PC-3 (cell line): ENCODE data around the gene SETD1A. TPM values are rescaled to one million over a fixed set of nuclear protein-coding genes. Genes with fewer than 3 reads are reported as not detected.

Experiments used
- ATAC-seq: fragments of 200-7000 bp; cut with Tn5 transposase; 2 replicates; pipeline ENCODE4 v1.9.1; 2020; ENCODE audit warnings: mild to moderate bottlenecking, moderate library complexity
- BruUV-seq: library from RNA; stranded (reverse); fragments of 400-500 nt; replicated peaks from 2 replicates; lab custom pipeline; 2021; lab: Mats Ljungman, UMichigan
- CTCF ChIA-PET: fragments of 300-600 bp; sonication (Branson Sonifier 250); formaldehyde crosslinking; loops from one replicate; lab custom pipeline; 2022; ENCODE audit warnings: antibody characterized with exemption; lab: Charles Lee
- POLR2A ChIA-PET: fragments of 300-600 bp; sonication (Branson Sonifier 250); formaldehyde crosslinking; loops from one replicate; lab custom pipeline; 2022; ENCODE audit warnings: antibody characterized with exemption; ENCODE audit not compliant: unreplicated experiment; lab: Charles Lee
- DNase-seq: peaks from one replicate; pipeline ENCODE4 v3.0.0-alpha.2; 2015
- H2AFZ ChIP-seq: fragments of 300-600 bp; sonication (generic); 2 replicates; pipeline ENCODE4 v1.6.0; 2016; ENCODE audit warnings: antibody characterized with exemption, low read length
- H3F3A ChIP-seq: fragments of 300-600 bp; sonication (generic); one replicate; pipeline ENCODE4 v1.6.0; 2017; ENCODE audit warnings: antibody characterized with exemption, low read length, control low read depth, mild to moderate bottlenecking; ENCODE audit not compliant: unreplicated experiment
- H3K27ac ChIP-seq: fragments of 300-600 bp; sonication (generic); 2 replicates; pipeline ENCODE4 v1.5.1; 2016; ENCODE audit warnings: mild to moderate bottlenecking, low read length
- H3K27me3 ChIP-seq: fragments of 300-600 bp; sonication (generic); 2 replicates; pipeline ENCODE4 v1.6.1; 2016; ENCODE audit warnings: low read length, mixed read lengths
- H3K36me3 ChIP-seq: fragments of 300-600 bp; sonication (generic); 2 replicates; pipeline ENCODE4 v1.6.1; 2016; ENCODE audit warnings: low read depth, mixed run types, low read length, mixed read lengths
- H3K4me1 ChIP-seq: fragments of 300-600 bp; sonication (generic); 2 replicates; pipeline ENCODE4 v1.5.1; 2016; ENCODE audit warnings: low read length; ENCODE audit not compliant: insufficient read depth
- H3K4me2 ChIP-seq: fragments of 300-600 bp; sonication (generic); 2 replicates; pipeline ENCODE4 v1.6.0; 2016; ENCODE audit warnings: low read length
- H3K4me3 ChIP-seq: fragments of 300-600 bp; sonication (generic); 2 replicates; pipeline ENCODE4 v1.5.1; 2016; ENCODE audit warnings: mild to moderate bottlenecking, low read length, mixed read lengths
- H3K79me2 ChIP-seq: fragments of 300-600 bp; sonication (generic); 2 replicates; pipeline ENCODE4 v1.6.1; 2017; ENCODE audit warnings: low read length, mixed read lengths
- H3K9ac ChIP-seq: fragments of 300-600 bp; sonication (generic); 2 replicates; pipeline ENCODE4 v1.6.0; 2016; ENCODE audit warnings: mild to moderate bottlenecking, low read length
- H3K9me2 ChIP-seq: fragments of 300-600 bp; sonication (generic); replicated peaks from 2 replicates; pipeline ENCODE4 v1.6.1; 2016; ENCODE audit warnings: mixed run types, low read length, mixed read lengths
- H3K9me3 ChIP-seq: fragments of 300-600 bp; sonication (generic); 2 replicates; pipeline ENCODE4 v1.6.1; 2016; ENCODE audit warnings: low read length, mixed read lengths
- H4K20me1 ChIP-seq: fragments of 300-600 bp; sonication (generic); 2 replicates; pipeline ENCODE4 v1.6.1; 2016; ENCODE audit warnings: low read length, mixed read lengths
- CTCF ChIP-seq: fragments of 300-600 bp; sonication (generic); conservative IDR thresholded peaks from 2 replicates; pipeline ENCODE4 v1.5.1; 2017; ENCODE audit warnings: antibody characterized with exemption, low read depth, mild to moderate bottlenecking, low read length
- EZH2 ChIP-seq: fragments of 300-600 bp; sonication (generic); IDR thresholded peaks from one replicate; pipeline ENCODE4 v1.6.1; 2017; ENCODE audit warnings: antibody characterized with exemption, mild to moderate bottlenecking, low read length; ENCODE audit not compliant: unreplicated experiment
- EZH2phosphoT487 ChIP-seq: fragments of 300-600 bp; sonication (generic); IDR thresholded peaks from 2 replicates; pipeline ENCODE4 v1.6.1; 2018; ENCODE audit warnings: mild to moderate bottlenecking, antibody characterized with exemption, low read length, borderline replicate concordance
- intact Hi-C: fragments of 100-400 bp; cut with micrococcal nuclease; formaldehyde crosslinking; loops from 2 replicates; pipeline ENCODE4 v1.9.0; 2023
- total RNA-seq: library from RNA; depleted of rRNA; stranded (reverse); fragments of >200 nt; gene quantifications from 2 replicates; pipeline ENCODE4 v1.2.3, GENCODE V29; 2014

SETD1A gene
- total RNA-seq, 1 experiment from 2014 or later, result 7.9 TPM

GRCh38 chr16:30986129-30986991 lies 28.8 kb downstream of the SETD1A start:
- ATAC-seq (no peak), DNase-seq (no peak)
- Histone ChIP-seq H3K27ac (no peak overlapping the region), H3K27me3 (no peaks in the 10 kb centered on the region), H3F3A (no peaks in the 10 kb centered on the region), H3K9me2 (no peaks in the 10 kb centered on the region), H2AFZ (no peak overlapping the region), H3K4me2 (no peak overlapping the region), H3K9me3 (no peaks in the 10 kb centered on the region), H3K4me3 (no peak overlapping the region), H3K9ac (no peak overlapping the region), H3K4me1 (peaks cover 7% of the 10 kb centered on the region; the same call in 1 of the 2 replicates), H3K79me2 (no peaks in the 10 kb centered on the region), H4K20me1 (no peaks in the 10 kb centered on the region), H3K36me3 (no peaks in the 10 kb centered on the region)
- ChIA-PET POLR2A (no interaction called here), CTCF (interaction anchor here (1.6 to 1.8 kb wide), 2 partner anchors 88 to 156 kb away, joined by 5 to 11 read pairs; partner anchors contain the start of genes ZNF646 and ZNF668)
- TF ChIP-seq EZH2phosphoT487, result no peak
- TF ChIP-seq EZH2, result no peak
- no peak for TF ChIP-seq CTCF
- intact Hi-C loops, result no loop called here
- BruUV-seq, result no TSS peak

GRCh38 chr16:30987581-30988190 lies 30.1 kb downstream of the SETD1A start:
- Histone ChIP-seq H3K27me3 (no peaks in the 10 kb centered on the region), H4K20me1 (no peaks in the 10 kb centered on the region), H3K9ac (no peak overlapping the region), H3K4me1 (peaks cover 7% of the 10 kb centered on the region; the same call in 1 of the 2 replicates), H3K9me2 (no peaks in the 10 kb centered on the region), H3K9me3 (no peaks in the 10 kb centered on the region), H2AFZ (no peak overlapping the region), H3K27ac (no peak overlapping the region), H3K36me3 (no peaks in the 10 kb centered on the region), H3K4me3 (no peak overlapping the region), H3K4me2 (no peak overlapping the region), H3K79me2 (no peaks in the 10 kb centered on the region), H3F3A (no peaks in the 10 kb centered on the region)
- ChIA-PET CTCF (no interaction called here), POLR2A (no interaction called here)
- TF ChIP-seq EZH2 (no peak), CTCF (no peak), EZH2phosphoT487 (no peak)
- ATAC-seq (no peak), DNase-seq (no peak)
- intact Hi-C loops, result no loop called here
- BruUV-seq, result no TSS peak
